Measurements from ENCODE around the gene SLC28A1. TPM values are rescaled to one million over a fixed set of nuclear protein-coding genes. Genes with fewer than 3 reads are reported as not detected.

The SLC28A1 gene
- total RNA-seq, 1 experiment from 2014 or later = 0.13 TPM

DNA sequence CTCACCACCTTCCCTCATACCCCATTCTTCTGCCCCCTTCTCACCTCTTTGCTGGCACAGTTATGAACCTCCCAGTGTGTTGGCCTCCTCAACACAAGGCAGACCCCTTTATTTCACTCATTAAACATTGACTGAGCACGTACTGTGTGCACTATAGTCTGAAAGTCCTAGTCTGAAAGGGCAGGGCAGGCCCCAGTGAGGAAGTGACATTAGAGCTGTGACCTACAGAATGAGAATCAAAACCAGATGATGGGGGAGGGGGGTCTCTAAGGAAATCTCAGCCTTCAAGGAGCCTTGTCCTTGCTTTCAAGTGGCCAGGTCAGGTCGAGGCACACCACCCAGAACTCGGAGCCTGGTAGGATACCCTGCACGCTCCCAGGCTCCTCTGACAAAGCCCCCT lies 3.5 kb downstream of the SLC28A1 start:
- TF ChIP-seq CTCF (conservative IDR thresholded peaks at IDR 0.05) = no peak
- H3K56ac ChIP-seq (ENCODE audit: insufficient read length, low read depth, low read length) = no peak overlapping the region
- Mint-ChIP-seq H3K9me3 (no peaks in the 10 kb centered on the region), H3K4me1 (peaks cover 14 to 15% of the 10 kb centered on the region in 2 experiments), H3K4me3 (no peak overlapping the region), H3K36me3 (ENCODE audit: insufficient read depth in 1 of 3, low read depth in 3 of 3) (no peaks in the 10 kb centered on the region), H3K27me3 (ENCODE audit: low read depth) (peaks cover 12% of the 10 kb centered on the region), H3K27ac (0 out of 7 replicates have a peak overlapping the region, but pooled peaks of 1 of the 3 experiments have one; percentile 2)
- no peak overlapping the region for H2BK12ac ChIP-seq (ENCODE audit: insufficient read length, low read depth, low read length)
- no peak overlapping the region for H2AK5ac ChIP-seq (ENCODE audit: insufficient read length, low read length)
- H3K27ac ChIP-seq (ENCODE audit: insufficient read length, low read depth, low read length) = no peak overlapping the region
- no CpG with 5 or more reads among the region's 4 CpGs for WGBS (ENCODE audit: extremely low coverage, insufficient read length, low lambda C conversion rate)
- H3K79me1 ChIP-seq (ENCODE audit: insufficient read depth, low read depth, low read length, poor library complexity, severe bottlenecking) = no peaks in the 10 kb centered on the region
- no peak overlapping the region for H4K8ac ChIP-seq (replicated peaks; ENCODE audit: insufficient read length, low read depth, low read length)
- H2BK5ac ChIP-seq (ENCODE audit: insufficient read length, low read length) = no peak overlapping the region
- no peaks in the 10 kb centered on the region for H4K20me1 ChIP-seq (ENCODE audit: control insufficient read depth, insufficient read depth, insufficient read length)
- no peak overlapping the region for H3K9ac ChIP-seq (ENCODE audit: extremely low read depth, insufficient read length, low read length)
- no peak overlapping the region for H4K5ac ChIP-seq (ENCODE audit: insufficient read length, low read depth, low read length)
- no peaks in the 10 kb centered on the region for H3K79me2 ChIP-seq (ENCODE audit: insufficient read depth, low read length)
- H3K23ac ChIP-seq (ENCODE audit: insufficient read length, low read depth, low read length) = no peak overlapping the region
- no peak for DNase-seq
- H3K27me3 ChIP-seq (ENCODE audit: insufficient read depth, low read length) = no peaks in the 10 kb centered on the region
- H3K23me2 ChIP-seq (ENCODE audit: insufficient read length, low read depth, low read length, poor library complexity, severe bottlenecking) = no peaks in the 10 kb centered on the region
- H3T11ph ChIP-seq (ENCODE audit: low read length) = no peak overlapping the region
- H2BK120ac ChIP-seq (ENCODE audit: low read depth, low read length, poor library complexity, severe bottlenecking) = no peak overlapping the region
- no peak overlapping the region for H3K4me2 ChIP-seq (ENCODE audit: insufficient read depth, insufficient read length, low read length)
- H3K14ac ChIP-seq (ENCODE audit: insufficient read depth, low read length) = no peak overlapping the region; the same call in 1 of the 2 replicates
- no peaks in the 10 kb centered on the region for H3K4me1 ChIP-seq (ENCODE audit: insufficient read depth, low read length)
- H2AFZ ChIP-seq (ENCODE audit: low read length) = no peak overlapping the region
- no peak overlapping the region for H4K91ac ChIP-seq (ENCODE audit: insufficient read length, low read depth, low read length)
- H2BK20ac ChIP-seq (ENCODE audit: low read depth, low read length, poor library complexity, severe bottlenecking) = no peak overlapping the region
- H3K18ac ChIP-seq (ENCODE audit: insufficient read length, low read depth, low read length) = no peak overlapping the region
- H2BK15ac ChIP-seq (ENCODE audit: low read depth, low read length) = no peak overlapping the region
- H3K9me3 ChIP-seq (ENCODE audit: control insufficient read depth, low read depth, low read length) = no peaks in the 10 kb centered on the region
- H3K4ac ChIP-seq (ENCODE audit: low read depth, low read length) = no peak overlapping the region

Measured in H9 (cell line).